Myocyte (in vitro differentiated cells): ENCODE results near the gene MFSD1. TPM values are rescaled to one million over a fixed set of nuclear protein-coding genes. Genes with fewer than 3 reads are reported as not detected.
A peak's percentile ranks its signal among the peaks of the same experiment; 100 is the strongest.
"Not testable (repeated sequence)": the region's sequence is repeated elsewhere in the genome, so short reads cannot be mapped to it uniquely, and the experiment has no call there.

ENCODE experiments used
- DNase-seq: peaks from one replicate; pipeline ENCODE4 v3.0.0-alpha.2; 2012; ENCODE audit warnings: low read depth
- total RNA-seq: library from RNA; depleted of rRNA; stranded (reverse); fragments of >200 nt; gene quantifications from 2 replicates; pipeline ENCODE4 v1.2.3, GENCODE V29; 2014

Gene MFSD1
- total RNA-seq, 1 donor from 2014 or later = 56.8 TPM

DNA sequence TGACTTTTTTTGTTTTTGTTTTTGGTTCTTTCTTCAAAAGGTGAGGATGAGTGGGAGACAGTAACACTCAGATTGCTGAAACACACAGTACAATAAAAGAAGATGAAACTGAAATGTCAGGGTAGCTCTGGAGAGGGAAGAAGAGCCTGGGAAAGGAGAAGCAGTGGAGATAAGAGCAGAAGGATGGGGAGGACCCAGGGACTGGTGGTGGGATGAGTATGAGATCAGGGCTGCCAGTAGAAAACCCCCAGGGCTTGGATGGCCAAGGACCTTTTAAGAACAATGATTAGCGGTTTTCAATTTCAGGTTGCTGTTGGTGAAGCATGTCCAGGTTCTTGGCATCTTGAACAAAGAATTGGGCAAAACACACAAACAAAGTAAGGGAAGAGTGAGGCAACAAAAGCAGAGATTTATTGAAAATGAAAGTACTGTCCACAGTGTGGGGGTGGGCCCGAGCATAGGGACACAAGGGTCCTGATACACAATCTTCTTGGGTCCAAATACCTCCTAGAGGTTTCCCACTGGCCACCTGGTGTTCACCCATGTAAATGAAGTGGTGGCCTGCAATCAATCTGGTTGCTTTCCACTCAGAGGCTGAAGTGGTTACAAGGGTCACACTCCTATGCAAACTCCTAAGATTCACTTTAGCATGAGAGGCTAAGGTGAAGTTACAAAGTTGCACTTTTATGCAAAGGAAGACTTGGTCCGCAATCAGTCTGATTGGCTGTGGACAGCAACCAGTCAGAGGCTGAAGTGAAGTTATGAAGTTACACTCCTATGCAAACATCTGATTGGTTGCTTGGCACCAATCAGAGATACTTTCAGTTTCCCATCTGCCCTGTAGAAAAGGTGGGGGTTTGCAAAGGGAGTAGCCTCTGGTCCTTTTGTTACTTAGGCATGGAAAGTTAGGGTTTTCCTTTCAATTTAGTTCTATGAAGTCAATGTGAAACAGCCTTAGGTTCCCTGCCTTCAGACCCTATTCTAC lies 26.1 kb upstream of the MFSD1 start:
- DNase-seq = no peak

GRCh38 chr3:158776531-158776930 lies 25.3 kb upstream of the MFSD1 start:
- no peak for DNase-seq

DNA sequence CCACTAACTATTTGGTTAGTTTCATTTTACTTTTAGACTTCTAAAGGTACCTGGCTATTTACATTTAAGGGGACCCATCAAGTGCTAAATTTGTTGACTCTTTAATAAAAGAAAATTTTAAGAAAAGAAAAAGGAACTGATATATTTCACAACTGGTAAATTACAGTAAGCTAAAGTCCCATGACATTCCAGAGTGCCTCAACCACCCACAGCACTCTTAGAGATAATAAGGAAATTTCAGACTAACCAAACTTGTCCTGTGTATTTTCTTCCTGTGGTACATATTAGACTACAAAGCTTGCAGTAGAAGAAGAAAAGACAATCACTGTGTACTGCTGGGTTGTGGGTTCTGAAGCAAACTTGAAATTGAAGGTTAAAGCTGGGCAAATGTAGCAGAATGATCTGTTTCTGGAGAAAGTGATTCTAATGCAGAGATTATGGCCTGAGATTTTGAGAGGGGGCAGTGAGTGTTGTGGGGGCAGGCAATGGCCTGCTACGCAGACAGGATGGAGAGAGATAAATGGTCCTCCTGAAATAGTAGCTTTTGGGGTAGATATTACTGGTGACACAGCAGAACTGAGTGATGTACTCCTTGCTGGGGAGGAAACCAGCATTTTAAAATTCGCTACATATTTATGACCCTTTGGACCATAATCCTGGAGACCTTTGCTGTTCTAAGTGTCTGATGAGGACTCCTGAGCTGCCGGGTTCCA lies 24.5 kb upstream of the MFSD1 start:
- DNase-seq = no peak

DNA sequence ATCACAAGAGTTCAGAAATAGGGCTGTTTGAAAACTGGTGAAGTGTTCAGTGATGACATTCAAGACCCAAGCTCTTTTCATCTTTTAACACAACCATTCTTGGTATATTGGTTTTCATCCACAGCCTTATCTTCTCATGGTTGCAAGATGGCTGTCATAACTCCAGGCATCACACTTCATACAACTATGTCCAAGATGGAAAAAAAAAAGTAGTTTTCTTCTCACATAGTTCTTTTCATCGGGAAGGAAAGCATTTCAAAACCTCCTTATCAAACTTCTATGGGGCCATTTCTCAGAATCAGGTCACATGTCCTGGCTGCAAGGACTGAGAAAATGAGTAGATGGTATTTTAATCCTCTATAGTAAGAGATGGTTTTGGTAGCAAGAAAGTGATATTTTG lies 21.1 kb upstream of the MFSD1 start:
- no peak for DNase-seq

GRCh38 chr3:158781191-158781590 lies 20.7 kb upstream of the MFSD1 start:
- DNase-seq = no peak

DNA sequence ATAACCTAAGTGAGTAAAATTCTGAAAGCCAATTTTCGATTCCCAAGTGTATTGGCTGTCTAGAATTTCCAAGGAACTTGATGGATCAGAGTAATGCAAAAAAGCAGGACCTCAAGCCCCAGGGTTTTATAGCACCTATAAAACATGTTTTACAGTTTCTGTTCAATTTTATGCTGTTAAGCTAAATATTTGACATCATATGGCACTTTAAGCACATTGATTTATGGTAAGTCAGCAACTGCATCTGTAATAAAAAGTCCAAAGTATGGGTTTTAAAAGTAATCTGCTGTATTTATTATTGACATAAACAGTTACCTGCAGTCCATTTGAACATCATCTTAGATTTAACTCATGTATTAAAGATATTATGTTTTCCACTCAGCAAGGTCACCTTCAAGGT lies 20.0 kb upstream of the MFSD1 start:
- DNase-seq = no peak

GRCh38 chr3:158782283-158782989 lies 19.4 kb upstream of the MFSD1 start:
- DNase-seq = no peak

DNA sequence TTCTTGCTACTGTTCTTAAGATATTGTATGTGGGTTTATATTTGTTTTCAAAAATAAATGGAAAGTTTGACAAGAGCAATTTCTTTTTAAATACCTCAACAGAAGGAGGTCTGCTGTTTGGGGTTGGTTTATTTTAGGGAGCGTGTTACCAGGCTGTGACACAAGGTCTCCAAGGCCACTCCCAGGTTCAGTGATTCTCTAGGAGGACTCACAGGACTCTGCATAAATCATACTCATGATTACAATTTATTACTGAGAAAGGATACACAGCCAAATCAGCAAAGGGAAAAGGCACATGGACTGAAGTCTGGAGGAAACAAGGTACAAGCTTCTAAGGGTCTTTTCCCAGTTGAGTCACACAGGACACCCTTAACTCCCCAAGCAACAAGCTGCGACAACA lies 18.8 kb upstream of the MFSD1 start:
- no peak for DNase-seq

GRCh38 chr3:158785972-158786371 lies 15.9 kb upstream of the MFSD1 start:
- no peak for DNase-seq

GRCh38 chr3:158788446-158788845 lies 13.4 kb upstream of the MFSD1 start:
- no peak for DNase-seq

- DNase-seq = peak; percentile 57
These were observed 12.3 kb upstream of the MFSD1 start for GRCh38 chr3:158789592-158789991.

DNA sequence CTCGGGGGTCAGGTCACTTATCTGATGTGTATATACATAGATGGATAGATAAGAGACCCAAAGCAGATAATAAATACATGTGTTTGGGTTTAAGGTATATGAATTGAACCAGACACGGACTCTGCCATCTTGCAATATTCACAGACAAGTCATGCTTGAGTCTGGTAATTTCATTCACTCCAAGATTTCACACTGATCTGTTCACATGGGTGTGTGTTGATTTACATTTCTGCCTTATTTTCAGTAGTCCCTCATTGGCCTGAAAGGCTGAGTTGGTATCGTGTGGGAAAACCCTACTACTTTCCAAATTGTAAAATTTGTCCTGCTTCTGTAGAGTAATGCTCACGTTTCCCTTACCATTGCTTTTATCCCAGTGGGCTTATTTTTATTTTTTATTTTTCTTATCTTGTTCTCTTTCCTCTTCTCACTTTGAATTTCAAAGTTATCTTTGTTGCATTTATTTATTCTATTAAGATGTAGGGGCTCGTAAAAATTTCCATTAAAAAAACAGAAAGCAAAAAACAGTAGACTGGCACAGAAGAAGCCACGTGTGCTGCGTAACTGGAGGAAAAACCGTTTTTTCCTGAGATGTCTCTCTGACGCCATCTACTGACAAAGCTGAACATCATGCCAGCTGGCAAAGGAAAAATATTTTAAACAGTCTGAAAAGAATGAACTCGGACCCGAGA lies 10.8 kb upstream of the MFSD1 start:
- peak; percentile 62 for DNase-seq

- not testable (repeated sequence) for DNase-seq
These were observed 10.3 kb upstream of the MFSD1 start for GRCh38 chr3:158791590-158791920.

- peak; percentile 78 for DNase-seq
These were observed 9.1 kb upstream of the MFSD1 start for GRCh38 chr3:158792709-158793108.

DNA sequence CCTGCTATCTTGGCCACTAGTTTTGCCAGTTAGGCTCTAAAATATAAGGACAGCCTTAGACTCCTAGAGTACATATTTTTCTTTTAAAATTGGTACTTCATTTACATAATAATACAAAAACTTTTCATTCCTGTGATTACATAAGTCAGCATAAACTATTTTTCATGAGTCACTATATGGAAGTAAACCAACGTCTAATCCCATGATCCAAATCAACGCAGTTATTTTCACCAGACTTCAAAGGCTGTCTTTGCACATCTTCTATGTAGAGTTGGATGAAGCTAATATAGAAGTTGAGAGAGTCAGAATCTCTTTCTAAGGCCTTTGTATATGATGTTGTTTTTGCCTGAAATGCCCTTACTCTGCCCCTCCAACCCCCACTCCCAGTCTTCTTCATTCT lies 7.6 kb upstream of the MFSD1 start:
- DNase-seq = no peak

DNA sequence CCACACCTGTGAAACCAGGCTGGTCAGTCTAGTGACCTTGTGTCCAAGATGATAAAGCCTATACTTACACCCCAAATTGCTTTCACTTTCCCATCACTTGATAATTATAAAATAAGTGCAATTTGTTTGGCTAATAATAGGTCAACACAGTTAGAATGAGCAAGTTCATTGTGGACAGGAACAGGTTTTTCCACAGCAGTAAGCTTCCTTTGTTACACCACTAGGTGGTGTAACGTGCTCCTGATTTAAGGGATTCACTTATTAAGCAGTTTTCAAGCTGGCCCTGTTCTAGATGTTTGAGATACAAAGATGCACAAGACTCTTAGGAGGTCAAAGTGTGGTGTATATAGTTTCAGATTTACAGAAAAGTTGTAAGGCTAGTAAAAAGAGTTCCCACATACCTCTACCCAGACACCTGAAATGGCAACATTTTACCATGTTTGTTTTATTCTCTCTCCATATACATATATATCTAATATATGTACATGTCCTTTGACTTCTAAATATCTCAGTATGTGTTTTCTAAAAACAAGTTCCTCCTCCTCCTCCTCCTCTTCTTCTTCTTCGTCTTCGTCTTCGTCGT lies 6.8 kb upstream of the MFSD1 start:
- no peak for DNase-seq

DNA sequence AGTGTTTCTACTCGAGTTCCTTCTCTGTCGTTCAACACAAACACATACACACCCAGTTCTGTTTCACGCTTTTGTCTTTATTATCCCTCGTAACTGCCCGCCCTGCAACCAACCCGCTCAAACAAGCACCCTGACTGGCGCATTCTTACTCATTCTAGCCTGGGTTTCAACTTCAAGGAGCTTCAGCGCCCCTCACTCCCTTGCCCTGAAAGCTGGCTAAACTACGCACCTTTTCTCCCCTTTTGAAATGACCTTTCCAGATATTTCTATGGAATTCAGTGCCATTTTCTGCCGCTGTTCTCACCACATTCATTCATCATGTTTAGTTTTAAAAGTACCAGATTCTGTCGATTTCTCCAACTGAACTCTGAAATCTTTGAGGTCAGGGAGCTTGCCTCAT lies 653 bp upstream of the MFSD1 start:
- no peak for DNase-seq

DNA sequence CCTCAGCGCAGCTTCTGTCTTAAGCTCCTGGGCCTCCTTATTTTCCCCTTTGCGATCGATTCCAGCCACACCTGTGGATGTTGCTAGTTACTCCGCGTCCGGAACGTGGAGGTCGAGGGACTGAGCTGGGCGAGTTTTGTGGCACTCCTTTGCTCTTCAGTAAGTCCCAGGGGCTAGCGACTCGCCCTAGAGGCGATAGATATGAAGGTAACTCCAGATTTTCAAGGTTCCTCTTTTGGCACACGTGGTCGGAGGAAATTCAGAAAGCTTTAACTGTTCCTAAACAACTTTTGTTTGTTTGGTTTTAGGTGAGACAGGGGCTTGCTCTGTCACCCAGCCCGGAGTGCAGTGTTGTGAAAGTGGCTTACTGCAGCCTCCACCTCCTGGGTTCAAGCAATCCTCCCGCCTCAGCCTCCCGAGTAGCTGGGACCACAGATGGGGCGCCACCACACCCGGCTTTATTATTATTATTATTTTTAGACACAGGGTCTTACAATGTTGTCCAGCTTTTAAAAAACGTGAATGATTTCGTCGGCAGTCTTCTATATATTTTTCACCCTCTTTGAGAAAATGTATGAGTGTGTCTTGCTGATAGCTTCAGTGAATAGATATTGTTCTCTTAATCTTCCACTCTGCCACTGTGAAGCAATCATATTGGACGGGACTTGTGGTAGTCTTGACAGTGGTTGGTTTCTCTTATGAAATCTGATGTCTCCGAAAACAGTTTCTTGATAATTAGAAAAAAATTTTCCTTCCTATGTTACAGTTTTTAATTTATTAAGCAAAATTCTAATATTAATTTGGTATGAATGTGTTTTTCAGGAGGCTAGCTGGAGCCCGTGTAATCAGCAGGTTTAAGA lies 785 bp downstream of the MFSD1 start:
- DNase-seq = no peak

- no peak for DNase-seq
These were observed 2.6 kb downstream of the MFSD1 start for GRCh38 chr3:158804441-158804840.

GRCh38 chr3:158808697-158809096 lies 6.8 kb downstream of the MFSD1 start:
- peak; percentile 97 for DNase-seq
